HCT116 (cell line): ENCODE data around the gene SELENBP1. TPM values are rescaled to one million over a fixed set of nuclear protein-coding genes. Genes with fewer than 3 reads are reported as not detected.
A peak's percentile ranks its signal among the peaks of the same experiment; 100 is the strongest.

Source experiments
- ATAC-seq: fragments of 200-7000 bp; cut with Tn5 transposase; 2 replicates; pipeline ENCODE4 v1.9.1; 2020; ENCODE audit warnings: mild to moderate bottlenecking, moderate library complexity
- BruUV-seq: library from RNA; stranded (reverse); fragments of 400-500 nt; replicated peaks from 2 replicates; lab custom pipeline; 2021; lab: Mats Ljungman, UMichigan
- CTCF ChIA-PET: fragments of 300-600 bp; sonication (Branson Sonifier 250); formaldehyde crosslinking; loops from one replicate; lab custom pipeline; 2021; ENCODE audit warnings: antibody characterized with exemption; lab: Charles Lee
- POLR2A ChIA-PET: fragments of 300-600, 350-600 bp; sonication (Branson Sonifier 250); formaldehyde crosslinking; loops from one replicate; lab custom pipeline; 2021; ENCODE audit warnings: antibody characterized with exemption; lab: Charles Lee
- RAD21 ChIA-PET, 2 experiments: fragments of 300-600 bp; sonication (Branson Sonifier 250); formaldehyde crosslinking; loops; one replicate each; lab custom pipeline; 2023; ENCODE audit warnings: low total read pairs in 2 of 2; ENCODE audit not compliant: uncharacterized antibody in 2 of 2, unreplicated experiment in 2 of 2, low non-redundant PET in 1 of 2; lab: Charles Lee
- DNase-seq: peaks from one replicate; pipeline ENCODE4 v3.0.0-alpha.2; 2010; ENCODE audit warnings: low read depth, low spot score
- H2AFZ ChIP-seq: fragments of 200-600 bp; shearing (Covaris generic), sonication (generic); 2 replicates; pipeline ENCODE4 v1.6.1; 2017; ENCODE audit warnings: low read depth, mixed run types, mixed read lengths, antibody characterized with exemption, low read length; ENCODE audit not compliant: poor library complexity, severe bottlenecking
- H3K27ac ChIP-seq: 2 replicates; pipeline ENCODE4 v1.5.1; 2012; ENCODE audit warnings: low read depth, low read length
- H3K27me3 ChIP-seq: fragments of 200-600 bp; sonication (generic); 2 replicates; pipeline ENCODE4 v1.6.1; 2016; ENCODE audit warnings: mixed run types, low read length, mixed read lengths; ENCODE audit not compliant: insufficient read depth
- H3K36me3 ChIP-seq, 2 experiments: fragments of 200-500 bp in 1 of 2; fragments of 200-600 bp in 1 of 2; sonication (Bioruptor generic) in 1 of 2; sonication (generic) in 1 of 2; 2 replicates each; pipeline versions ENCODE4 v1.5.1 to v1.6.1; 2014 to 2016; ENCODE audit warnings: low read length in 2 of 2, inconsistent platforms in 1 of 2, mixed read lengths in 1 of 2, mixed run types in 1 of 2; ENCODE audit not compliant: insufficient read depth in 2 of 2, control insufficient read depth in 1 of 2
- H3K4me1 ChIP-seq, 2 experiments: fragments of 200-600 bp in 1 of 2; sonication (generic) in 1 of 2; 2 replicates each; pipeline versions ENCODE4 v1.5.1 to v1.6.1; 2012 to 2017; ENCODE audit warnings: low read length in 2 of 2, inconsistent platforms in 1 of 2, mild to moderate bottlenecking in 1 of 2, mixed read lengths in 1 of 2, mixed run types in 1 of 2, moderate library complexity in 1 of 2; ENCODE audit not compliant: insufficient read depth in 2 of 2, control insufficient read depth in 1 of 2
- H3K4me2 ChIP-seq: fragments of 200-600 bp; sonication (generic); 2 replicates; pipeline ENCODE4 v1.6.1; 2017; ENCODE audit warnings: mixed run types, low read length, mixed read lengths
- H3K4me3 ChIP-seq, 2 experiments: fragments of 200-600 bp in 1 of 2; sonication (generic) in 1 of 2; replicated peaks in 1 of 2; 2 replicates each; pipeline ENCODE4 v1.5.1; 2011 to 2016; ENCODE audit warnings: low read length in 2 of 2, control low read depth in 1 of 2, low read depth in 1 of 2, mild to moderate bottlenecking in 1 of 2, mixed read lengths in 1 of 2, mixed run types in 1 of 2
- H3K79me2 ChIP-seq: fragments of 200-600 bp; sonication (generic); 2 replicates; pipeline ENCODE4 v1.6.1; 2017; ENCODE audit warnings: mild to moderate bottlenecking, mixed run types, low read length, moderate library complexity, mixed read lengths; ENCODE audit not compliant: insufficient read depth
- H3K9ac ChIP-seq: fragments of 200-600 bp; sonication (generic); 2 replicates; pipeline ENCODE4 v1.6.1; 2016; ENCODE audit warnings: low read length, mixed read lengths
- H3K9me2 ChIP-seq: fragments of 200-600 bp; sonication (generic), shearing (Covaris generic); 2 replicates; pipeline ENCODE4 v1.6.1; 2017; ENCODE audit warnings: mixed run types, mild to moderate bottlenecking, moderate library complexity; ENCODE audit not compliant: insufficient read depth
- H3K9me3 ChIP-seq, 2 experiments: fragments of 200-500 bp in 1 of 2; fragments of 200-600 bp in 1 of 2; sonication (Bioruptor generic) in 1 of 2; sonication (generic) in 1 of 2; 2 replicates each; pipeline ENCODE4 v1.6.1; 2014 to 2017; ENCODE audit warnings: low read length in 2 of 2, mixed read lengths in 2 of 2, inconsistent platforms in 1 of 2, low read depth in 1 of 2, mild to moderate bottlenecking in 1 of 2, mixed run types in 1 of 2, moderate library complexity in 1 of 2; ENCODE audit not compliant: control insufficient read depth in 1 of 2, insufficient read depth in 1 of 2
- H4K20me1 ChIP-seq: fragments of 200-600 bp; sonication (generic), shearing (Covaris generic); 2 replicates; pipeline ENCODE4 v1.6.1; 2017; ENCODE audit warnings: mixed run types, mild to moderate bottlenecking, moderate library complexity; ENCODE audit not compliant: insufficient read depth
- RAD21 ChIP-seq: IDR thresholded peaks from 2 replicates; pipeline ENCODE4 v1.6.1; 2012; ENCODE audit warnings: low read depth, mild to moderate bottlenecking
- SRF ChIP-seq: IDR thresholded peaks from 2 replicates; pipeline ENCODE4 v1.6.1; 2012; ENCODE audit warnings: low read depth
- TCF7L2 ChIP-seq: IDR thresholded peaks from 2 replicates; pipeline ENCODE4 v1.7.0; 2011; ENCODE audit warnings: borderline replicate concordance, inconsistent platforms; ENCODE audit not compliant: insufficient read depth, insufficient read length; ENCODE audit errors: extremely low read depth
- YY1 ChIP-seq: IDR thresholded peaks from 2 replicates; pipeline ENCODE4 v1.6.1; 2011; ENCODE audit warnings: low read length, low read depth, moderate library complexity, mild to moderate bottlenecking; ENCODE audit not compliant: insufficient replicate concordance; ENCODE audit errors: extremely low read depth
- ZNF274 ChIP-seq: fragments of 200-500 bp; sonication (Bioruptor generic); IDR thresholded peaks from 2 replicates; pipeline ENCODE4 v1.6.1; 2014; ENCODE audit warnings: mild to moderate bottlenecking, low read depth, low read length, inconsistent platforms
- intact Hi-C: fragments of 100-400 bp; cut with micrococcal nuclease; formaldehyde crosslinking; loops from 2 replicates; pipeline ENCODE4 v1.10.0; 2022
- total RNA-seq: library from RNA; stranded (reverse); gene quantifications from one replicate; pipeline ENCODE4 v1.2.1, GENCODE V29; 2021; ENCODE audit not compliant: unreplicated experiment
- TF ChIP-seq, protein P1 (sequence below), 3 experiments: fragments of 200-600 bp in 1 of 3; sonication (generic) in 1 of 3; IDR thresholded peaks in 2 of 3; conservative IDR thresholded peaks in 1 of 3; 2 replicates each; pipeline ENCODE4 v1.5.1; 2012 to 2017; ENCODE audit warnings: low read depth in 2 of 3, low read length in 2 of 3, antibody characterized with exemption in 1 of 3, borderline replicate concordance in 1 of 3, control low read depth in 1 of 3, mild to moderate bottlenecking in 1 of 3, mixed read lengths in 1 of 3, mixed run types in 1 of 3, moderate library complexity in 1 of 3; ENCODE audit not compliant: insufficient read depth in 1 of 3

The SELENBP1 gene
- total RNA-seq, 1 experiment from 2014 or later: 0.42 TPM

DNA sequence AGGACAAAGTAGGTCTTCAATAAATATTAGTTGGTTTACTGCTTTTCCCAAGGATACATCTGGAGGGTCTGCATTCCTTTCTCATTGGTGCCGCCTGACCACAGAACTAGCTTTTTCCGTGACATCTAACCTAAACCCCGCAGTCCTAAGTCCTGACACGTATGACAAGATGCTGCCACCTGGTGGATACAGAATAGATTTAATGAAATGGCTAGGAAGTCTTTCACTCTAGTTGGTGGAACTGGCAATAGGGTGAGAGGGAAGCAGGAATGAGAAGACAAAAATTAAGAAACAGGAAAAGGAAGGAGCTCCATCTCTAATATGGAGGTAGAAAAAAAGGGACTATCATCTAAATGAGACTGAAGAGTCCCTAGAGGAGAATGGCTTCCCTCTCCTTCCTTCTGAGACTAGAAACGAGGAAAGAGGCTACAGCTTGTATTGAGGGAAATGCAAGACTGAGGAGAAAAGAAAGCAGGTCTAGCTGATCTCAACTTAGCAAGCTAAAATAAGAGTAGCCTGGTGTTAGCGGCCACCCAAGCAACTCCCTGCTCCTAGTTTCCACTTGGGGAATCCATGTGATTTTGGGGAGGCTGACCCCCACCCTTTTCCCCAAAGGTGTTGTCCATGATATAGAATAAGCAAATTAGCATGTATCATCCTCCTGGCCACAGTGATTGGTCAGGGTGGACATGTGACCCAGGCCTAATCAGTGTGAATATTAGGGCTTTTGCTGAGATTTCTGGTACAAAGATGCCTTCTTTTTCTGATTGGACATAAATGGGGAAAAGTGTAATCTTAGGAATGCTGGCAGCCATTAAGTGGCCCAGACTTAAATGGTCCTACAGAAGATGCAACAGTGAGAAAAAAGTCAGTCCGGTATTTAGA lies 31.4 kb downstream of the SELENBP1 start:
- intact Hi-C loops: loop anchor here (1.0 to 2.0 kb wide), 2 partner anchors 40 to 144 kb away; no protein-coding TSS in a partner anchor
- peak overlapping the region; percentile 12; the same call in 1 of the 2 replicates for H3K27ac ChIP-seq
- H3K4me1 ChIP-seq: peaks cover 0 to 20% of the 10 kb centered on the region in 2 experiments; a peak in 2 of 4 replicates
- no peak overlapping the region for H3K4me3 ChIP-seq
- ChIA-PET RAD21 (interaction anchor here (0.6 to 1.4 kb wide), 9 partner anchors 9 to 241 kb away, joined by 3 to 16 read pairs (median 4); partner anchors contain the start of gene PI4KB (in 1 of the 2)), CTCF (interaction anchor here (0.6 to 5.4 kb wide), 23 partner anchors 9 to 496 kb away, joined by 3 to 131 read pairs (median 6); partner anchors contain the start of genes PI4KB and ZNF687), POLR2A (interaction anchor here (0.5 to 2.5 kb wide), 8 partner anchors 11 to 454 kb away, joined by 3 to 12 read pairs (median 4); partner anchors contain the start of gene PI4KB)
- TF ChIP-seq ZNF274: no peak
- TF ChIP-seq, protein P1, sequence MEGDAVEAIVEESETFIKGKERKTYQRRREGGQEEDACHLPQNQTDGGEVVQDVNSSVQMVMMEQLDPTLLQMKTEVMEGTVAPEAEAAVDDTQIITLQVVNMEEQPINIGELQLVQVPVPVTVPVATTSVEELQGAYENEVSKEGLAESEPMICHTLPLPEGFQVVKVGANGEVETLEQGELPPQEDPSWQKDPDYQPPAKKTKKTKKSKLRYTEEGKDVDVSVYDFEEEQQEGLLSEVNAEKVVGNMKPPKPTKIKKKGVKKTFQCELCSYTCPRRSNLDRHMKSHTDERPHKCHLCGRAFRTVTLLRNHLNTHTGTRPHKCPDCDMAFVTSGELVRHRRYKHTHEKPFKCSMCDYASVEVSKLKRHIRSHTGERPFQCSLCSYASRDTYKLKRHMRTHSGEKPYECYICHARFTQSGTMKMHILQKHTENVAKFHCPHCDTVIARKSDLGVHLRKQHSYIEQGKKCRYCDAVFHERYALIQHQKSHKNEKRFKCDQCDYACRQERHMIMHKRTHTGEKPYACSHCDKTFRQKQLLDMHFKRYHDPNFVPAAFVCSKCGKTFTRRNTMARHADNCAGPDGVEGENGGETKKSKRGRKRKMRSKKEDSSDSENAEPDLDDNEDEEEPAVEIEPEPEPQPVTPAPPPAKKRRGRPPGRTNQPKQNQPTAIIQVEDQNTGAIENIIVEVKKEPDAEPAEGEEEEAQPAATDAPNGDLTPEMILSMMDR (IDR thresholded peaks at IDR 0.05 in 2 of 3, conservative IDR thresholded peaks at IDR 0.05 in 1 of 3; ENCODE audit: borderline replicate concordance in 1 of 3, insufficient read depth in 1 of 3, low read depth in 2 of 3, low read length in 2 of 3): peak; percentile 55 to 94 (median 82); a peak in 5 of 6 replicates
- peak; percentile 95 for TF ChIP-seq RAD21
- peak; percentile 73 for TF ChIP-seq YY1
- no peak for TF ChIP-seq SRF
- TF ChIP-seq TCF7L2: no peak
- BruUV-seq: no TSS peak
- H3K27me3 ChIP-seq: no peaks in the 10 kb centered on the region
- H3K9ac ChIP-seq: no peak overlapping the region; the same call in 1 of the 2 replicates
- H3K9me3 ChIP-seq: no peaks in the 10 kb centered on the region
- DNase-seq (peak; percentile 75), ATAC-seq (peak; percentile 92)
- H3K4me2 ChIP-seq: peak overlapping the region; percentile 21; the same call in 1 of the 2 replicates
- no peaks in the 10 kb centered on the region for H4K20me1 ChIP-seq
- no peaks in the 10 kb centered on the region for H3K9me2 ChIP-seq
- no peaks in the 10 kb centered on the region for H3K79me2 ChIP-seq
- H3K36me3 ChIP-seq: peaks cover 10 to 16% of the 10 kb centered on the region in 2 experiments; a peak in 1 of 4 replicates
- H2AFZ ChIP-seq: no peak overlapping the region
